MCF 10A (cell line): ENCODE data around the gene PGM2. TPM values are rescaled to one million over a fixed set of nuclear protein-coding genes. Genes with fewer than 3 reads are reported as not detected.
"Not testable (repeated sequence)": the region's sequence is repeated elsewhere in the genome, so short reads cannot be mapped to it uniquely, and the experiment has no call there.

Source experiments
- BruUV-seq: library from RNA; stranded (reverse); fragments of 400-500 nt; replicated peaks from 2 replicates; lab custom pipeline; 2021; lab: Mats Ljungman, UMichigan
- CTCF ChIA-PET: fragments of 300-600 bp; sonication (Branson Sonifier 250); formaldehyde crosslinking; extraction: SDS; loops from one replicate; lab custom pipeline; 2021; ENCODE audit warnings: antibody characterized with exemption, inconsistent platforms; lab: Yijun Ruan, JAX
- POLR2A ChIA-PET: fragments of 300-600, 350-650 bp; sonication (Branson Sonifier 250); formaldehyde crosslinking; extraction: SDS; loops from one replicate; lab custom pipeline; 2020; ENCODE audit warnings: antibody characterized with exemption, inconsistent platforms; lab: Yijun Ruan, JAX
- DNase-seq: peaks from one replicate; pipeline ENCODE4 v3.0.0-alpha.2; 2018; ENCODE audit not compliant: unreplicated experiment
- H3K27ac Mint-ChIP-seq: one replicate; pipeline ENCODE4 v1.8.0; 2022; ENCODE audit warnings: mild to moderate bottlenecking, low read depth, mixed read lengths; ENCODE audit not compliant: unreplicated experiment
- H3K27me3 Mint-ChIP-seq: one replicate; pipeline ENCODE4 v1.8.0; 2022; ENCODE audit warnings: mixed read lengths; ENCODE audit not compliant: insufficient read depth, unreplicated experiment
- H3K36me3 Mint-ChIP-seq: one replicate; pipeline ENCODE4 v1.8.0; 2022; ENCODE audit warnings: mild to moderate bottlenecking, moderate library complexity, mixed read lengths; ENCODE audit not compliant: insufficient read depth, unreplicated experiment
- H3K4me1 Mint-ChIP-seq: one replicate; pipeline ENCODE4 v1.8.0; 2022; ENCODE audit warnings: mixed read lengths; ENCODE audit not compliant: insufficient read depth, unreplicated experiment
- H3K4me3 Mint-ChIP-seq: one replicate; pipeline ENCODE4 v1.8.0; 2022; ENCODE audit warnings: mild to moderate bottlenecking, moderate library complexity, mixed read lengths; ENCODE audit not compliant: unreplicated experiment
- H3K9me3 Mint-ChIP-seq: one replicate; pipeline ENCODE4 v1.8.0; 2022; ENCODE audit warnings: mixed read lengths; ENCODE audit not compliant: unreplicated experiment
- CTCF ChIP-seq: fragments of 200-600 bp; IDR thresholded peaks from one replicate; pipeline ENCODE4 v1.8.0; 2022; ENCODE audit warnings: antibody characterized with exemption, mild to moderate bottlenecking; ENCODE audit not compliant: unreplicated experiment
- intact Hi-C: fragments of 100-400 bp; cut with micrococcal nuclease; formaldehyde crosslinking; loops from 2 replicates; pipeline ENCODE4 v1.14.1; 2022
- total RNA-seq: library from RNA; stranded (reverse); gene quantifications from 2 replicates; pipeline ENCODE4 v1.2.3, GENCODE V29; 2022

PGM2 gene
- total RNA-seq, 1 experiment from 2014 or later, result 27.9 TPM

- POLR2A ChIA-PET, result no interaction called here
- H3K4me3 Mint-ChIP-seq, result no peak overlapping the region
- H3K9me3 Mint-ChIP-seq, result peaks cover 1% of the 10 kb centered on the region
- H3K4me1 Mint-ChIP-seq, result no peaks in the 10 kb centered on the region
- intact Hi-C loops, result no loop called here
- CTCF ChIA-PET, result no interaction called here
- H3K27ac Mint-ChIP-seq, result no peak overlapping the region
- TF ChIP-seq CTCF, result no peak
- no peak for DNase-seq
- H3K27me3 Mint-ChIP-seq, result no peaks in the 10 kb centered on the region
- BruUV-seq, result no TSS peak
- no peaks in the 10 kb centered on the region for H3K36me3 Mint-ChIP-seq
Measured at GRCh38 chr4:37781131-37781455, 45.4 kb upstream of the PGM2 start.

GRCh38 chr4:37786267-37786666 lies 40.2 kb upstream of the PGM2 start:
- intact Hi-C loops, H3K9me3 Mint-ChIP-seq, H3K4me1 Mint-ChIP-seq: not testable (repeated sequence)

GRCh38 chr4:37787883-37788460 lies 38.5 kb upstream of the PGM2 start:
- CTCF ChIA-PET, result interaction anchor here (0.6 to 1.5 kb wide), 2 partner anchors 185 to 1444 kb away, joined by 3 to 4 read pairs; no protein-coding TSS in a partner anchor
- H3K9me3 Mint-ChIP-seq, BruUV-seq, H3K36me3 Mint-ChIP-seq, DNase-seq, H3K4me1 Mint-ChIP-seq, H3K27ac Mint-ChIP-seq, intact Hi-C loops, H3K4me3 Mint-ChIP-seq, POLR2A ChIA-PET, H3K27me3 Mint-ChIP-seq: not testable (repeated sequence)

More at GRCh38 chr4:37786267-37786666, 40.2 kb upstream of the PGM2 start:
- POLR2A ChIA-PET, H3K27ac Mint-ChIP-seq, H3K36me3 Mint-ChIP-seq, H3K4me3 Mint-ChIP-seq, DNase-seq, BruUV-seq, H3K27me3 Mint-ChIP-seq: not testable (repeated sequence)
- CTCF ChIA-PET, result interaction anchor here (1.3 kb wide), 1 partner anchor 16 kb away, joined by 4 read pairs; no protein-coding TSS in a partner anchor

GRCh38 chr4:37788819-37789218 lies 37.7 kb upstream of the PGM2 start:
- CTCF ChIA-PET, result interaction anchor here (0.7 to 1.2 kb wide), 2 partner anchors 13 to 185 kb away, joined by 4 to 5 read pairs; no protein-coding TSS in a partner anchor
- TF ChIP-seq CTCF, result no peak
- POLR2A ChIA-PET, result no interaction called here
- DNase-seq, result no peak
- no peaks in the 10 kb centered on the region for H3K36me3 Mint-ChIP-seq
- H3K27me3 Mint-ChIP-seq, result no peaks in the 10 kb centered on the region
- no peak overlapping the region for H3K4me3 Mint-ChIP-seq
- H3K9me3 Mint-ChIP-seq, result peaks cover 7% of the 10 kb centered on the region
- BruUV-seq, result no TSS peak
- intact Hi-C loops, result no loop called here
- no peak overlapping the region for H3K27ac Mint-ChIP-seq
- H3K4me1 Mint-ChIP-seq, result no peaks in the 10 kb centered on the region

DNA sequence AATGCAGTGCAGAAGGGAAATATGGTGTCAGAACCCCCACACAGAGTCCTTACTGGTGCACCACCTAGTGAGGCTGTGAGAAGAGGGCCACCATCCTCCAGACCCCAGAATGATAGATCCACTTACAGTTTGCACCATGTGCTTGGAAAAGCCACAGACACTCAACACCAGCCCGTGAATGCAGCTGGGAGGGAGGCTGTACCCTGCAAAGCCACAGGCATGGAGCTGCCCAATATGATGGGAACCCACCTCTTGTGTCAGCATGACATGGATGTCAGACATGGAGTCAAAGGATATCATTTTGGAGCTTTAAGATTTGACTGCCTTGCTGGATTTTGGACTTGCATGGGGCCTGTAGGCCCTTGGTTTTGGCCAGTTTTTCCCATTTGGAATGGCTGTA lies 34.2 kb upstream of the PGM2 start:
- BruUV-seq, result no TSS peak
- Mint-ChIP-seq H3K4me1 (no peaks in the 10 kb centered on the region), H3K9me3 (no peaks in the 10 kb centered on the region), H3K27me3 (no peaks in the 10 kb centered on the region), H3K36me3 (no peaks in the 10 kb centered on the region), H3K4me3 (no peak overlapping the region), H3K27ac (no peak overlapping the region)
- no peak for TF ChIP-seq CTCF
- DNase-seq, result no peak
- intact Hi-C loops, result loop anchor here (5.0 kb wide), 1 partner anchor 400 kb away; no protein-coding TSS in a partner anchor
- CTCF ChIA-PET, result interaction anchor here (0.6 to 3.0 kb wide), 7 partner anchors 10 to 189 kb away, joined by 3 to 9 read pairs (median 3); no protein-coding TSS in a partner anchor
- POLR2A ChIA-PET, result no interaction called here
